Activated CD8-positive, alpha-beta memory T cell treated with anti-CD3 and anti-CD28 coated beads, Interleukin-2, amount 50 U/mL, for 1 hour (primary cell): ENCODE results near the gene GPR142.
A peak's percentile ranks its signal among the peaks of the same experiment; 100 is the strongest.

Experiments
- DNase-seq: peaks from one replicate; pipeline ENCODE4 v3.0.0-alpha.2; 2020; ENCODE audit errors: extremely low read depth

GPR142 gene

DNA sequence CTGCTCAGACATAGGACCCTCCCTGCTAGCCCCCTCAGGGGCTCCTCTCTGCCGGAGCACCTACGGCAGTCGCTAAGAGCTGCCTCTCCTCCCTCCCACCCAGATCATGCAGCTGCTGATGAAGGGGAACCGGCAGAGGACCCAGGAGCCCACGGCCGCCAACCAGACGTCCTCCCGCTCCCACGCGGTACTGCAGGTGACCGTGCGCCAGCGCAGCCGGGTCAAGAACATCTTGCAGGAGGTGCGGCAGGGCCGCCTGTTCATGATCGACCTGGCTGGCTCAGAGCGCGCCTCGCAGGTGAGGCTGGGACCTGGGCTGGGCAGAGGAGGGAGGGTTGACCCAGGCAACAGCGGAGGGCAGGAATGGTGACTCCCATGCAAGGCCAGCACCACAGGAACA, 22.6 kb upstream of the GPR142 start:
- no peak for DNase-seq

- no peak for DNase-seq
Observed at GRCh38 chr17:74345433-74346241, 21.7 kb upstream of the GPR142 start.

GRCh38 chr17:74347646-74348045, 19.7 kb upstream of the GPR142 start:
- no peak for DNase-seq

GRCh38 chr17:74349120-74349519, 18.2 kb upstream of the GPR142 start:
- no peak for DNase-seq

DNA sequence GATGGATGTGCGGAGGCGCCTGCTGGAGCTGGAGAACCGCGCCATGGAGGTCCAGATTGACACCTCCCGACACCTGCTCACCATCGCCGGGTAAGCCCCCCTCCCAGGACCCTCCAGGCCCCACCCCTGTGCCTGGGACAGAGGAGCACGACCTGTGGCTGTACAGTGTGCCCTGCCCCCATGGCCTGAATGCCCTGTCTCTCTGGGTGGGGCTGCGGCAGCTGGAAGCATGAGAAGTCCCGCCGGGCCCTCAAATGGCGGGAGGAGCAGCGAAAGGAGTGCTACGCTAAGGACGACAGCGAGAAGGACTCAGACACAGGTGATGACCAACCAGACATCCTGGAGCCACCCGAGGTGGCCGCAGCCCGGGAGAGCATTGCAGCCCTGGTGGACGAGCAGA, 16.8 kb upstream of the GPR142 start:
- DNase-seq, result no peak

DNA sequence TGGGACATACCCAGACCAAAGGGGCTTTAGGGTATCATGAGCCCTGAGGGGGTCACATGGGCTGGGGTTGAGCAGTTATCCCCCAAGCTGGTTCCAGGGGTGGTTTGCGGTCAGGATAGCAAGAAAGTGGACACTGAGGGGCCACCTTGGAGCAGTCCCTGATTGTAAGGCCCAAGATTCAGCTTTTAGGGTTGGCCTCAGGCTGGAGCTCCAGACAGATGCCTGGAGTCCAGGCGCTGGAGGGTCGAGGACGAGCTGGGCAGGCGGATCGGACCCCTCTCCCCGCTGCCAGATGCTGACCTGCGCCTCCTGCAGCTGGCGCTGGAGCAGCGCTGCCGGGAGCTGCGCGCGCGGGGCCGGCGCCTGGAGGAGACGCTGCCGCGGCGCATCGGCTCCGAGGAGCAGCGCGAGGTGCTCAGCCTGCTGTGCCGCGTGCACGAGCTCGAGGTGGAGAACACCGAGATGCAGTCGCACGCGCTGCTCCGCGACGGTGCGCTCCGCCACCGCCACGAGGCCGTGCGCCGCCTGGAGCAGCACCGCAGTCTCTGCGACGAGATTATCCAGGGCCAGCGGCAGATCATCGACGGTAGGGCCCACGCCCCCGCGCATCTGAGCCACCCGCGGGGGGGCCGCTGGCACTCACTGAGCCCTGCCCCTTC, 15.6 kb upstream of the GPR142 start:
- no peak for DNase-seq

- DNase-seq, result no peak
Observed at GRCh38 chr17:74353446-74354060, 13.8 kb upstream of the GPR142 start.

DNA sequence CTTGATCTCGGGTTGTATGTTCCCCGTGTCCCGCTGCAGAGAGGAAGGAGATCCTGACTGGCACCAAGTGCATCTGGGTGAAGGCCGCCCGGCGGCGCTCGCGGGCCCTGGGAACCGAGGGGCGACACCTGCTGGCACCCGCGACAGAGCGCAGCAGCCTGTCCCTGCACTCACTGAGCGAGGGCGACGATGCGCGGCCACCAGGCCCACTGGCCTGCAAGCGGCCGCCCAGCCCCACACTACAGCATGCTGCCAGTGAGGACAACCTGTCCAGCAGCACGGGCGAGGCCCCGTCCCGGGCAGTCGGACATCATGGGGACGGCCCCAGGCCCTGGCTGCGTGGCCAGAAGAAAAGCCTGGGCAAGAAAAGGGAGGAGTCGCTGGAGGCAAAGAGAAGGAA, 13.2 kb upstream of the GPR142 start:
- DNase-seq, result no peak

DNA sequence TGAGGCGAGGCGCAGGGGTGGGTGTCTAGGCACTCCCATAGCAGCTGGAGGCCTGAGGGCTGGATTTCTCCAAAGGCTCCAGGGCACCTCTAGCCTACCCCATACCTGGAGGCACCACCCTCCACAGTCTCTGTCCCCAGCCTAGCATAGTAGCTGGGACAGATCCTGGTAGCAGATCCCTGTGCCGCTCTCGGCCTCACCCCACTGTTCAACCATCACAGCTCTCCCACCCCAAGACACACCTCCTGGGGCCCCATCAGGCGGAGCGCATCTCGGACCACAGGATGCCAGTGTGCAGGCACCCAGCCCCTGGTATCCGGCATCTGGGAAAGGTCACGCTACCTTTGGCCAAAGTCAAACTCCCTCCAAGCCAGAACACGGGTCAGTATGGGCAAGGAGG, 12.7 kb upstream of the GPR142 start:
- no peak for DNase-seq

- DNase-seq, result no peak
Observed at GRCh38 chr17:74355065-74355464, 12.2 kb upstream of the GPR142 start.

- DNase-seq, result no peak
Observed at GRCh38 chr17:74356646-74357465, 10.4 kb upstream of the GPR142 start.

- DNase-seq, result no peak
Observed at GRCh38 chr17:74357466-74357809, 9.9 kb upstream of the GPR142 start.

GRCh38 chr17:74358697-74359096, 8.6 kb upstream of the GPR142 start:
- DNase-seq, result no peak

GRCh38 chr17:74359916-74360315, 7.4 kb upstream of the GPR142 start:
- DNase-seq, result no peak

GRCh38 chr17:74360899-74361229, 6.4 kb upstream of the GPR142 start:
- DNase-seq, result no peak

- no peak for DNase-seq
Observed at GRCh38 chr17:74361230-74362068, 5.9 kb upstream of the GPR142 start, which contains the start of gene BTBD17. BTBD17 (minus strand) TSS chr17:74361868; CDS start chr17:74361819, 49 bp downstream.

GRCh38 chr17:74362069-74362405, 5.3 kb upstream of the GPR142 start:
- no peak for DNase-seq

GRCh38 chr17:74362810-74363498, 4.4 kb upstream of the GPR142 start:
- no peak for DNase-seq

GRCh38 chr17:74368341-74369081, 1.2 kb downstream of the GPR142 start:
- peak; percentile 36 for DNase-seq

DNA sequence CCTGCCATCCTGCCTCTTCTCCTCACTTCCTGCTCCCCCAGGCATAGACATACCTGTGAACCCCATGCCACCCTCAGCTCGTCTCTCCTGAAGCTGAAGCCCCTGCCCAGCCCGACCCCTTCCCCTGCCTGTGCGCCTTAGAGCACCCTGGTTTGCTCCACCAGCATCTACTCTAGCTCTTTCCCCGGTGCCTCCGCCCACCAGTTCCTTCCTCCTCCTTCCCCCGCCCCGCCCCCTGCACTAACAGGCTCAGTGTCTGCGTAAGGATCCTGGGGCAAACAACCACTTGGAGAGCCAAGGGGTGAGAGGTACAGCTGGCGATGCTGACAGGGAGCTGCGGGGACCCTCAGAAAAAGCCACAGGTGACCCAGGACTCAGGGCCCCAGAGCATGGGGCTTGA, 1.9 kb downstream of the GPR142 start:
- peak; percentile 22 for DNase-seq
